Measurements from ENCODE around the gene STK36. TPM values are rescaled to one million over a fixed set of nuclear protein-coding genes. Genes with fewer than 3 reads are reported as not detected.
A peak's percentile ranks its signal among the peaks of the same experiment; 100 is the strongest.

Gene STK36
- total RNA-seq, 2 donors from 2014 or later = 6.0 to 8.5 TPM

DNA sequence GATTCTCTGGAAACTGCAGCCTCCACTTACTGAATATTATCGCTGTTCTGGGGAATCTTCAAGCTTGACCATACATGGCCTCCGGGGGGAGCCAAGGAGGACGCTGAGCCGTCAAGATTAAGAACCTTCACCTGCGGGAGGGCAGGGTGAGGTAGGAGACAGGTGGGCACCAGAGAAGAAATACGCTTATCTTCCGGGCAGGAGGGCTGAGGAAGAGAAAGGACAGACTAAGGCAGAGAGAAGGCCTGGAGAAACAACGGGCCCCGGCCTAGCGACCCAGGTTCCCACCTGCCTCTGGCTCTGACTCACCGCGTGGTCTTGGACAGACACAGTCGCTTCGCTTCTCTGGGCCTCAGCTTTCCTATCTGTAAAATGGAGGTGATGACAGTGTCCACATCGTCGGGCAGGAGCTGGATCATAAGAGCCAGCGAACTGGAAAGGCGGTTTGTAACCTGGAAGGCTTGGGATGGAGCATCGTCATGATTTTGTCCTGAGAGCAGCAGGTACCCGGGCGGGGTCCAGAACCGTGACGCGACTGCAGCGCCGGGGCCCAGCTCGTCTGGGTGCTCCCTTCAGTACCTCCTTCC is 13.1 kb upstream of the STK36 start:
- no peak for DNase-seq (ENCODE audit: low spot score)
- Histone ChIP-seq H3K27me3 (no peaks in the 10 kb centered on the region), H3K27ac (peak overlapping the region; percentile 65 to 68), H3K36me3 (peaks cover 45% of the 10 kb centered on the region), H3K4me3 (peak overlapping the region; percentile 68 to 70), H3K9me3 (no peaks in the 10 kb centered on the region), H3K4me1 (peaks cover 0 to 31% of the 10 kb centered on the region in 2 donors)
- TF ChIP-seq, protein P1, sequence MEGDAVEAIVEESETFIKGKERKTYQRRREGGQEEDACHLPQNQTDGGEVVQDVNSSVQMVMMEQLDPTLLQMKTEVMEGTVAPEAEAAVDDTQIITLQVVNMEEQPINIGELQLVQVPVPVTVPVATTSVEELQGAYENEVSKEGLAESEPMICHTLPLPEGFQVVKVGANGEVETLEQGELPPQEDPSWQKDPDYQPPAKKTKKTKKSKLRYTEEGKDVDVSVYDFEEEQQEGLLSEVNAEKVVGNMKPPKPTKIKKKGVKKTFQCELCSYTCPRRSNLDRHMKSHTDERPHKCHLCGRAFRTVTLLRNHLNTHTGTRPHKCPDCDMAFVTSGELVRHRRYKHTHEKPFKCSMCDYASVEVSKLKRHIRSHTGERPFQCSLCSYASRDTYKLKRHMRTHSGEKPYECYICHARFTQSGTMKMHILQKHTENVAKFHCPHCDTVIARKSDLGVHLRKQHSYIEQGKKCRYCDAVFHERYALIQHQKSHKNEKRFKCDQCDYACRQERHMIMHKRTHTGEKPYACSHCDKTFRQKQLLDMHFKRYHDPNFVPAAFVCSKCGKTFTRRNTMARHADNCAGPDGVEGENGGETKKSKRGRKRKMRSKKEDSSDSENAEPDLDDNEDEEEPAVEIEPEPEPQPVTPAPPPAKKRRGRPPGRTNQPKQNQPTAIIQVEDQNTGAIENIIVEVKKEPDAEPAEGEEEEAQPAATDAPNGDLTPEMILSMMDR (IDR thresholded peaks at IDR 0.05) = no peak

DNA sequence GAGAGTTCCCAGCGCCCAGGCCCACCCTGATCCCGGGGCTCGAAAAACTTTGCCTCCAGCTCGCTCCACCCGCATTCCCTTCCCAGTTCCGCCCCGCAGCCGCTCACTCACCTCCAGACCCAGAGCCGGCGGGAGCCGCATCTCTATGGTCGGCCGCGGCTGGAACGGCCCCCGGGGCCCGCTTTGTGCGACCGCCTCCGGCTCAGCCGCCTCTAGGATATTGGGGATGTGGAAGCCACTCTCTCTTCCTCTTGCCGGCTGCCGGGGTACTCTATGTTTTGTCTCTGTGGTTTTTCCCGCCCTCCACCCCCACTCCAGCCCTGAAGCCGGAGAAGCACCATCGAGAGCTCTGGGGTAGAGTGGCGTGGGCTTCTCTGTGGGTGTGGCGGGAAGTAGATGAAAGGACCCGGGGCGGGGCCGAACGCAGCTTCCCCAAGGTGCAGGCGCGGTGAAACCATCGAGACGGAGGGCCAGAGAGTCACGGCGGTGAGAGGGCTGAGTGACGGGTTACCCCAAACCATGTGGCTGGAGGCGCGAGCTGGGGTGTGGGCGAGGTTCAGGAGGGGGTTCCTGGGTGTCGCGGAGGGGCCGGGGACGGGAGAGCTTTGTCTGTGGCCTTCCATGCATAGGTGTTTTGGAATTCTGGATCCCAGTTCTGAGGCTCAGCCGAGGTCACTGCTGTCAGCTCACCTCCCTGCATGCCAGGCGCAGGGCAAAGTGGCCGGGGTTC is 12.5 kb upstream of the STK36 start, which contains the start of the genes BCS1L and ZNF142:
TSS of gene BCS1L (plus strand) at position 426 of the 730 bp plus-strand sequence. CDS start 1,305 bp downstream, outside the sequence.
TSS of gene ZNF142 (minus strand) at position 366 of the 730 bp plus-strand sequence. CDS start 3,194 bp downstream, outside the sequence.
- H3K36me3 ChIP-seq = peaks cover 45% of the 10 kb centered on the region
- TF ChIP-seq, protein P1 (IDR thresholded peaks at IDR 0.05) = no peak
- H3K9me3 ChIP-seq = no peaks in the 10 kb centered on the region
- no peaks in the 10 kb centered on the region for H3K27me3 ChIP-seq
- peaks cover 0 to 31% of the 10 kb centered on the region in 2 donors for H3K4me1 ChIP-seq
- peak within 1 kb of the TSS; percentile 65 to 68 for H3K27ac ChIP-seq
- peak; percentile 92 for DNase-seq (ENCODE audit: low spot score)
- peak within 1 kb of the TSS; percentile 68 to 70 for H3K4me3 ChIP-seq

DNA sequence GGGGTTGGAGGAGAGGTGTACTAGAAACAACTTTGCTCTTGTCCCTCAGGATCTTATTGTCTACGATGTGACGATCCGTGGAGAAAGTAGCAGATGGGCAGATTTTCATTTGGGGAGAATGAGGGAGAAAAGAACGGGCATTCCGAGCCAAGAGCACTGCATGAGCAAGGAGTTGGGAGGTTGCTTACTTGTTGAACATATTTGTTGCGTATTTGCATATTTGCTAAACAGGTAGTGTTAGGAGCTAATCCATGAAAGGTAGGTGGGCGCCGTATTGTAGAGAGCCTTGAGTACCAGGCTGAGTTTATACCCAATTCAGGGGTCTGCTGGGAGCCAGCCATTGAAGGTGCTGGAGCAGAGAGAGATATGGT is 11.9 kb upstream of the STK36 start:
- Histone ChIP-seq H3K36me3 (peaks cover 45% of the 10 kb centered on the region), H3K4me3 (peak overlapping the region; percentile 68 to 70), H3K27me3 (no peaks in the 10 kb centered on the region), H3K4me1 (peaks cover 0 to 31% of the 10 kb centered on the region in 2 donors), H3K9me3 (no peaks in the 10 kb centered on the region), H3K27ac (peak overlapping the region; percentile 65 to 68)
- no peak for DNase-seq (ENCODE audit: low spot score)
- TF ChIP-seq, protein P1 (IDR thresholded peaks at IDR 0.05) = no peak

DNA sequence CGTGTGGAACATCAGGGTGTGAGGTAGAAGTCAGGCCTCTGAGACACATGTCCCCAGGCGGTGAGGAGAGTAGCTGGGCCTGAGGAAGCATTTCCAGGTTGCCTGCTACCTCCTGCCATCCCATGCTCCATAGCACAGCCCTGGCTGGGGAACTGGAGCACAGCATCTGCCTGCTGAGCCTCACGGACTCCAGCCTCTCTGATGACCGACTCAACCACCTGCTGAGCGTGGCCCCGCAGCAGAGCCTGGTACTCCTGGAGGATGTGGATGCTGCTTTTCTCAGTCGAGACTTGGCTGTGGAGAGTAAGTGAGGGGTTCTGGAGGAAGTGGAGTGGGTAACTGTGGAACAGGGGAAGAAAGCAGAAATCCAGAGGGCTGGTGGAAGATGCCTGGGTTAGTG is 9.5 kb upstream of the STK36 start:
- DNase-seq (ENCODE audit: low spot score) = no peak
- no peak overlapping the region for H3K27ac ChIP-seq
- H3K27me3 ChIP-seq = no peaks in the 10 kb centered on the region
- H3K9me3 ChIP-seq = no peaks in the 10 kb centered on the region
- TF ChIP-seq, protein P1 (IDR thresholded peaks at IDR 0.05) = no peak
- no peak overlapping the region for H3K4me3 ChIP-seq
- peaks cover 0 to 16% of the 10 kb centered on the region in 2 donors for H3K4me1 ChIP-seq
- H3K36me3 ChIP-seq = peaks cover 50% of the 10 kb centered on the region

DNA sequence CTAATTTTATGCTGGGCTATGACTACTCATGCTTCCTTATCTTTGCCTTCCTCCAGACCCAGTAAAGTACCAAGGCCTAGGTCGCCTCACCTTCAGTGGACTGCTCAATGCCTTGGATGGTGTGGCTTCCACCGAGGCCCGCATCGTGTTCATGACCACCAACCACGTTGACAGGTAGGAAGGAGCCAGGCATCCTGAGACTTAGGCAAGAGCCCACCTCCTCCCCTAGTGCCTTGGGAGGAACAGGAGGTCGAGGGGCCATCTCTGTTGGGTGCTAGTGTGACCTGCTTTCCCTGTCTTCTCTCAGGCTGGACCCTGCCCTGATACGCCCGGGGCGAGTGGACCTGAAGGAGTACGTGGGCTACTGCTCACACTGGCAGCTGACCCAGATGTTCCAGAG is 9.1 kb upstream of the STK36 start:
- peaks cover 0 to 16% of the 10 kb centered on the region in 2 donors for H3K4me1 ChIP-seq
- no peak for DNase-seq (ENCODE audit: low spot score)
- H3K36me3 ChIP-seq = peaks cover 54% of the 10 kb centered on the region
- TF ChIP-seq, protein P1 (IDR thresholded peaks at IDR 0.05) = no peak
- H3K9me3 ChIP-seq = no peaks in the 10 kb centered on the region
- H3K4me3 ChIP-seq = no peak overlapping the region
- no peak overlapping the region for H3K27ac ChIP-seq
- no peaks in the 10 kb centered on the region for H3K27me3 ChIP-seq
